D721Med (cell line): ENCODE measurements around the gene CES1.
"Not testable (repeated sequence)": the region's sequence is repeated elsewhere in the genome, so short reads cannot be mapped to it uniquely, and the experiment has no call there.

Source experiments
- DNase-seq: peaks from one replicate; pipeline ENCODE4 v3.0.0; 2011; ENCODE audit warnings: low spot score; ENCODE audit not compliant: insufficient read length
- FAIRE-seq: peaks from 2 replicates; lab custom pipeline; 2011; peaks lifted over from hg19 to GRCh38; lab: Jason Lieb, UNC
- CTCF ChIP-seq: IDR thresholded peaks from 2 replicates; pipeline ENCODE4 v1.5.1; 2012; ENCODE audit warnings: mild to moderate bottlenecking, control low read depth; ENCODE audit not compliant: insufficient read depth; ENCODE audit errors: missing control alignments

The CES1 gene

GRCh38 chr16:55811811-55812210 is 21.1 kb downstream of the CES1 start:
- no peak for TF ChIP-seq CTCF
- FAIRE-seq (no peak), DNase-seq (no peak)

- no peak for FAIRE-seq
- no peak for TF ChIP-seq CTCF
- no peak for DNase-seq
These were observed 22.4 kb downstream of the CES1 start for GRCh38 chr16:55810451-55810961.

GRCh38 chr16:55809851-55810250 is 23.0 kb downstream of the CES1 start:
- DNase-seq = no peak
- no peak for FAIRE-seq

GRCh38 chr16:55809386-55809785 is 23.5 kb downstream of the CES1 start:
- DNase-seq (no peak), FAIRE-seq (no peak)

More at GRCh38 chr16:55809851-55810250, 23.0 kb downstream of the CES1 start:
- no peak for TF ChIP-seq CTCF

GRCh38 chr16:55808286-55808685 is 24.6 kb downstream of the CES1 start:
- DNase-seq, FAIRE-seq: not testable (repeated sequence)

More at GRCh38 chr16:55809386-55809785, 23.5 kb downstream of the CES1 start:
- TF ChIP-seq CTCF = no peak

- DNase-seq, FAIRE-seq: not testable (repeated sequence)
These were observed 27.8 kb downstream of the CES1 start for GRCh38 chr16:55805104-55805503.

- not testable (repeated sequence) for DNase-seq, FAIRE-seq
These were observed 29.2 kb downstream of the CES1 start for GRCh38 chr16:55803681-55804080.

- DNase-seq, FAIRE-seq: not testable (repeated sequence)
These were observed 39.9 kb downstream of the CES1 start for GRCh38 chr16:55792934-55793374.

- FAIRE-seq, DNase-seq: not testable (repeated sequence)
These were observed 41.4 kb downstream of the CES1 start for GRCh38 chr16:55791512-55791911.

- DNase-seq = not testable (repeated sequence)
These were observed 42.7 kb downstream of the CES1 start for GRCh38 chr16:55790240-55790639.

GRCh38 chr16:55782793-55783091 is 50.2 kb downstream of the CES1 start:
- DNase-seq, FAIRE-seq: not testable (repeated sequence)

More at GRCh38 chr16:55790240-55790639, 42.7 kb downstream of the CES1 start:
- not testable (repeated sequence) for FAIRE-seq

- DNase-seq, FAIRE-seq: not testable (repeated sequence)
These were observed 50.7 kb downstream of the CES1 start for GRCh38 chr16:55782091-55782792.

GRCh38 chr16:55781456-55781855 is 51.4 kb downstream of the CES1 start:
- not testable (repeated sequence) for DNase-seq, FAIRE-seq

GRCh38 chr16:55780095-55780407 is 52.8 kb downstream of the CES1 start:
- DNase-seq, FAIRE-seq: not testable (repeated sequence)
